Cardiac septum (tissue), 1 donor: ENCODE results near the gene ARHGEF37. TPM values are rescaled to one million over a fixed set of nuclear protein-coding genes. Genes with fewer than 3 reads are reported as not detected.
"Not testable (repeated sequence)": the region's sequence is repeated elsewhere in the genome, so short reads cannot be mapped to it uniquely, and the experiment has no call there.

Source experiments
- DNase-seq: peaks from one replicate; pipeline ENCODE4 v3.0.0-alpha.2; 2020; ENCODE audit warnings: low spot score
- intact Hi-C: fragments of 100-400 bp; cut with DNase I; formaldehyde crosslinking; loops from one replicate; pipeline ENCODE4 v1.14.0; 2022
- total RNA-seq: library from RNA; stranded (reverse); fragmentation: NEBNext Ultra II Directional; extraction: Animal tissue kit (Norgen Biotek cat#: 25700); gene quantifications from one replicate; pipeline ENCODE4 v1.2.1, GENCODE V29; 2021
- donor health status: DM: no; HTN: no; CAD: no.

Gene ARHGEF37
- total RNA-seq, 1 donor from 2014 or later: 15.8 TPM

DNA sequence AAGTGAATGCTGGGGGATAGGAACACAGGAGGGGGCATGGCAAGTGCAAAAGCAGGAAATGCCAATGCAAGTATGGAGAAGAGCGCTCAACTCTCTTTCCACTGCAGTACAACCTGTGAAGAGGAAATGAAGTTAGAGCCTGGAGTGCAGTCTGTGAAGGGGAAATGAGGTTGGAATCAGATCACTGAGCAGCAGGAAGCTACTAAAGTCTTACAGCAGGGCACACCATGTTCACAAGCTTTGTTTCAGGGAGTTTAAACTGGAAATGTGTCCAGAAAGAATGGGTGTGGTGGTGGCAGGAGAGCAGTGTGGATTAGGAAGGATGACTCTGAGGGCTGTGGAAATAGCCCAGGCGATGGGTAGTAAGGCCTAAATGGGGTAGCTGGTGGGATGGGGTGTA is 15.4 kb downstream of the ARHGEF37 start:
- intact Hi-C loops: no loop called here
- DNase-seq: no peak

DNA sequence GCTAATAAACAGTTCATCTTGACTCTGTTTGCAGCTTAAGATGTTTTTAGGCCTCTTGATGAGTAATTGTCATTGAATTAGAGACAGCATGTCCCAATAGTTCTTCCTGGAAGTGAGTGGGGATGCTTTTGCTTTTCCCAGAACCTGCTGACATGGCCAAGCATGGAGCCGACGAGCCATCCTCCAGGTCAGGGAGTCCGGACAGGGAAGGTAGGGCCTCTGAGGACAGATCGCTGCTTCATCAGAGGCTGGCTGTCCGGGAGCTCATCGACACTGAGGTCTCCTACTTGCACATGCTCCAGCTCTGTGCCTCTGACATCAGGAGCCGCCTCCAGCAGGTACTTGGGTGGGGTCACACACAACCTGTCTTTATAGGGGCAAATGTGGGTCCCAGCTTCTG is 16.3 kb downstream of the ARHGEF37 start:
- DNase-seq: no peak
- intact Hi-C loops: no loop called here

DNA sequence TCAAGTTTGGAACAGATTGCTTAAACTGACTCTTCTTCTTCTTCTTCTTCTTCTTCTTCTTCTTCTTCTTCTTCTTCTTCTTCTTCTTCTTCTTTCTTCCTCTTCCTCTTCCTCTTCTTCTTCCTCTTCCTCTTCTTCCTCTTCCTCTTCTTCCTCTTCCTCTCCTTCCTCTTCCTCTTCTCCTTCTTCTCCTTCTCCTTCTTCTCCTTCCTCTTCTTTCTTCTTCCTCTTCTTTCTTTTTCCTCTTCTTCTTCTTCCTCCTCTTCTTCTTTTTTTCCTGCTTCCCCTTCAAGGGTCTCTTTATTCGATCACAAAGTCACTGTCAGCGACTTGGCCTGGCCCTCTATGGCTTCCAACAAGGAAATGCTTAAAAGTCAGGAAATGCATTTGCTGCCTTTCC is 16.9 kb downstream of the ARHGEF37 start:
- DNase-seq, intact Hi-C loops: not testable (repeated sequence)

DNA sequence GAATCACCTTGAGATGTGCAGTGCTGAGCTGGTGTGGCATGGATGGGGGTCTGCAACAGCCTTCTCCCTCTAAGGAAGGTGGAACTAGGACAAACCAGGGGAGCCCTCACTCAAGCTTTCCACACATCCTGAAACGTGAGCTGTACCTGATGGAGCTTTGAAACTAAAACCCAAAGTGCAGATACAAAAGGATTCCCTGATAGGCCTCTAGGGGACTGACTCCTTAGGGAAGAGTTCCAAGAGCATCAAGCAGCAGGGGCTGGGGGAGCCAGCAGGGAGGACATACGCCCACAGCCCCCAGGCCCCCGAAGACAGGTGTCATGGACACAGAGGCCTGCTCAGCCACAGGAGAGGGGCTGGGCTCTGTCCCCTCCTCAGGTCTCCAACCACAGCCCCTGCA is 17.7 kb downstream of the ARHGEF37 start:
- intact Hi-C loops: no loop called here
- DNase-seq: no peak

DNA sequence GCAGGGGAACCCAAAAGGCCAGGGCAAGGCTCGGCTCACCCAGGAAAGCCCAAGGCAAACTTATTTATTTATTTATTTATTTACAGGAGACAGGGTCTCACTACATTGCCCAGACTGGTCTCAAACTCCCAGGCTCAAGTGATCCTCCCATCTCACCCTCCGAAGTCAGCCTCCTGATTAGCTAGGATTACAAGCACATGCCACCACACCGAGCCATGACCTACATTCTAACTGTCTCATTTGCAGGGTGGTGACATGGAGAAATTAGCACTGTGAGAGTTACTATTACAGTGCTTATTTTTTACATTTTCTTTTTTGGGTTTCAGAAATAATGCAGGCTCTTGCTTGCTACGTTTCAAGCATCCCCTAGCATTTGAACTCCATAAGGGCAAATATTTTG is 18.1 kb downstream of the ARHGEF37 start:
- intact Hi-C loops: no loop called here
- DNase-seq: no peak

GRCh38 chr5:149600932-149601331 is 19.6 kb downstream of the ARHGEF37 start:
- intact Hi-C loops: no loop called here
- no peak for DNase-seq

DNA sequence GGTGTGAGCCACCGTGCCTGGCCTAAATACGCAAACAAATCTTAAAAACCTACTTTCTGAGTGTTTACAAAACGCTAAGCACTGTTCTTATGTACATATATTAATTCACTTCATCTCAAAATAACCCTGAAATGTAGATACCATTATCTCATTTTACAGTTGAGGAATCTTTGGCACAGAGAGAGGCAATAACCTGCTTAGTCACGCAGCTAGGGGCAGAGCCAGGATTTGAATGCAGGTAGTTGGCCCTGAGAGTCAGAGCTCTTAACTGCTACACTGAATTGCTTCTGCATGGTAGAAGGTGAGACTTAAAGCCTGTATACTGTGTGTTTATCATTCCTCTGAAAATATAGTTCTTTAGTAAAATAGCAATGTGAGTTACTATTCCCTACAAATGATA is 21.9 kb downstream of the ARHGEF37 start:
- no peak for DNase-seq
- intact Hi-C loops: no loop called here

GRCh38 chr5:149603920-149604319 is 22.6 kb downstream of the ARHGEF37 start:
- intact Hi-C loops: no loop called here
- no peak for DNase-seq

DNA sequence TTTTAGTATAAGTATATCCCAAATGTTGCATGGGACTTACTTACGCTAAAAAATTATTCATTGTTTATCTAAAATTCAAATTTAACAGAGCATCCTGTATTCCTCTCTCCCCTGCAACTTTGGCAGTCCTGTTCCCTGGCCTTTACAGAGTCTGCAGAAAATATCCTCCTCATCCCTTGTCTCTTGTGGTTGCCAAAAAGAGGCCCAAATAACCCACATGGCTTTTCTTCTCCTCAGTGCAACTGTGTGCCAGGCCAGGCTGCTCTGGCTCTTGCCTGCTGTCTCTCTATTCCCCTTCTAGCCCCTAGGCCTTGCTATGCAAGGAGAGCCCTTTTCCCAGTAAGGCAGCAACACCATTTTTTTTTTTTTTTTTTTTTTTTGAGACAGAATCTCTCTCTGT is 23.0 kb downstream of the ARHGEF37 start:
- DNase-seq: no peak
- intact Hi-C loops: no loop called here

DNA sequence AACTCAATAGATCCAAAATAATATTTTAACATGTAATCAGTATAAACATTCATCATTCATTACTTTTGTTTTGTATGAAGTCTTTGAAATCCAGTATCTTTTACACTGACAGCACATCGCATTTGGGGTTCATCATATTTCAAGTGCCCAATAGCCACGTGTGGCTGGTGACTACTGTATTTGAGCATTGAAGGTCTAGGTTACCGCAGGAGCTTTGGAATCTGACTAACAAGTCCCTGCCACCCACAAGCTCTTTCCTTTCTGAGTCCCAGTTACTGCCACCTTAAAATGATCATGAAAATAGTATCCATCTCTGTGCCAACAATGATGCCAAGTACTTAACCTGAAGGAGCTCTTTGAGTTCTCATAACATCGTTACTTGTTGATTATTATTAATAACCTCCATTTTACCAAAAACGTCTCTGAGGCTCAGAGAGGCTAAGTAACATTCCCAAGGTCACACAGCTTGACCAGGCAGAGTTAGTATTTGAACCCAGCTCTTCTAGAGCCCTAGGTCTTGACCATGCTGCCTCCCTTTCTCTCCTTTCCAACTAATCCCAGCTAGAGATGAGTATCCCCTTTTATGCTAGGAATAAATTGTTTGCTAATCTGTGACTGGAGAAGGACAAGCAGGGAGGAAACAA is 24.2 kb downstream of the ARHGEF37 start:
- intact Hi-C loops: no loop called here
- DNase-seq: no peak

- DNase-seq: no peak
- intact Hi-C loops: no loop called here
Observed at GRCh38 chr5:149605998-149606724, 24.9 kb downstream of the ARHGEF37 start.

DNA sequence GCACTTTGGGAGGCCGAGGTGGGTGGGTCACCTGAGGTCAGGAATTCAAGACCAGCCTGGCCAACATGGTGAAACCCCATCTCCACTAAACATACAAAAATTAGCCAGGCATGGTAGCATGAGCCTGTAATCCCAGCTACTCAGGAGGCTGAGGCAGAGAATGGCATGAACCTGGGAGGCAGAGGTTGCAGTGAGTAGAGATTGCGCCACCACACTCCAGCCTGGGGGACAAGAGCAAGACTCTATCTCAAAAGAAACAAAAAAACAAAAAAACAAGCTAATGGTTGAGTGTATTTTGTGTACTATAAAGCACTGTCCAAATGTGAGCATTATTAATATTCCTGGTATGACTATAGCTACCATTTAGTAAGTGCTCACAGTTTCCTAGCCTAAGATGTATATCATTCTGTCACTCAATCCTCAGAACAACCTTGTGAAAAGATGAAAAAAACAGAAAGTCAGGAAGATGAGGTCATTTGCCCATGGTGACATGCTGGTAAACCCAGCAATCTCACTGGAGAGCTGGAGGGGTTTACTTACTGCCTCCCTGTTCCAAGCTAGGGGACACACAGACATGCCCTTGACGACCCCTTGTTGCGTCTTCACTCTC is 27.7 kb downstream of the ARHGEF37 start:
- intact Hi-C loops: no loop called here
- no peak for DNase-seq

GRCh38 chr5:149609640-149610219 is 28.4 kb downstream of the ARHGEF37 start:
- intact Hi-C loops: no loop called here
- no peak for DNase-seq

DNA sequence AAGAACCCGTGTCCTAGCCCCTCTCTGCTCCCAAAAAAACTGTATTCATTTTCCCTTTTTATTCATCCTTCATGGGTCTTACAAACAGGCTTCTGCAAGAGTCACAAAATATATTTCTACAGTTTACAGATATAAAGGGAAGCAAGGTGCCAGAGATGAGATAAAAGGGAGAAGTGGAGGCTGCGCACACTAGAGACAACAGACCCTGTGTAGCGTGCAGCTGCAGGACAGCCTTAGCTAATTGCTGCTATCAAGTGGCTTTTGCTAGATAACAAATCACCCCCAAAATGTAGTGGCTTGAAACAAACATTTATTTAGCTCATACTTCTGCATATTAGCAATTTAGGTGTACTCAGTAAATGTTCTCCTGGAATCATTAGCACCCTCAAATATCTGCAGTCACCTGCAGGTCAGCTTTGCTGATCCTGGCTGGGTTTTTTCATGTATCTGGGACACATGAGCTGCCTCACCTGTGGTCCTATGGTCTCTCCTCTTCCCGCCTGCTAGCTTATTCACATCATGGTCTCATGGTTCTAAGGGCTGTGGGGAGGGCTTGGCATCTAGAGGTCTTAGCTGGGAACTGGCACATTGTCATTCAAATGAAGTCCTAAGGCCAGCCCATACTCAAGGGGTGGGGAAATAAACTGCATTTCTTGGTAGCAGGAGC is 29.4 kb downstream of the ARHGEF37 start:
- no peak for DNase-seq
- intact Hi-C loops: no loop called here

- intact Hi-C loops: no loop called here
- no peak for DNase-seq
Observed at GRCh38 chr5:149611326-149611725, 30.0 kb downstream of the ARHGEF37 start.

- intact Hi-C loops: no loop called here
- no peak for DNase-seq
Observed at GRCh38 chr5:149614034-149614907, 33.0 kb downstream of the ARHGEF37 start.

DNA sequence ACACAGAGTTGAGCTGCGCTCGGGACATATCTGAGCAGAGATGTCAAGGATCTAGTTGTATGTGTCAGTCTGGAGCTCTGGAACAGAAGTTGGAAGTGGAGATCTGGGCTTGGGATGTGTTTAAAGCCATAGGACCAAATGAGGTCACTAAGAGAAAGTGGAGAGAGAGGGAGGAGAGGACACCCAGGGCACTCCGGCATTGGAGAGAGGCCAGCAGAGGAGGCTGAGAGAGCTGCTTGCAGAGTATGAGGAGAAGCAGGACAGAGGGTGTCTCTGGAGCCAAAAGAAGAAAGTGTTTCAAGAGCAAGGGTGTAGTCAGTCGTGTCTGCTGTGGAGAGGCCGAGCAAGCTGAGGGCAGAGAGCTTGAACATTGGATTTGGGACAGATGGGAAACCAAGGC is 34.7 kb downstream of the ARHGEF37 start:
- intact Hi-C loops: loop anchor here (5.0 kb wide), 3 partner anchors 34 to 174 kb away; partner anchors contain the start of gene ARHGEF37

GRCh38 chr5:149616727-149617285 is 35.5 kb downstream of the ARHGEF37 start:
- no peak for DNase-seq
- intact Hi-C loops: loop anchor here (5.0 kb wide), 3 partner anchors 35 to 175 kb away; partner anchors contain the start of gene ARHGEF37

More for the DNA sequence above, 34.7 kb downstream of the ARHGEF37 start:
- no peak for DNase-seq
